ENCODE measurements around the gene ATMIN. TPM values are rescaled to one million over a fixed set of nuclear protein-coding genes. Genes with fewer than 3 reads are reported as not detected.

The ATMIN gene
- total and polyA plus RNA-seq, 2 of the 13 experiments (the other 11 are each of a cell fraction or from before 2014, with no cell fraction given) = 34.6 to 60.4 TPM

DNA sequence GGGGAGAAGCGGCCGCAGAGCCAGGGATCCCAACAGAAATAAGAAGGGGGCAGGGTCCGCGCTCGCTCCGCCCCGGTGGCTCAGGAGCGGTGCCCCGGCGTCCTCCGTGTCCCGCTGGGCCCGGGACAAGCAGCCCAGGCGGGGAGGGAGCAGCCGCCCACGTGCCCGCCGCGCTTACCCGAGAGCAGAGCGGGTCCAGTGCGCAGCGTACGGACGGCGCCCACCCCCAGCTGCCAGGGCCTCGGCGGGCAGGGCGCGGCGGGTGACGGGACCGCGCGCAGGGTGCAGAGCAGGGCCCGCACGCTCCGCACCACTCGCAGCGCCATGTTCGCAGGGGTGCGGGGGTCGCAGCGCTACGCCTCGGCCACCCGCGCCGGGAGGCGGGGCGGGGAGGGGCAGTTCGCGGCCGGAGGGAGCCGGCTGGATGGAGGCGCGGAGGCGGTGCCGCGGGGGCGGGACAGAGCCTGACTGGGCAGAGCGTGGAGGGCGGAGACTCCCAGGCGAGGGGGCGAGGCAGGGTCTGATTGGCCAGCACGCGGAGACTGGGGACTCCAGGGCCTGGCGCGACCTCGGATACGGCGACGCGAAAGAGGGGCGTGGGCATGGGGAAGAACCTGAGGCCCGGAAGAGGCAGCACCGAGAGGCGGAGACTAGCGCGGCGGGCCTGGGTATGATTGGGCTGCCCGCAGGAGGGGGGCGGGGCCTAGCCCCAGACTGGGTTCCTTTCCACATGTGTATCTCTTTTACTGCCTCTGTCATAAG is 60.5 kb downstream of the ATMIN start, which contains the start of gene GCSH (continued):
- TF ChIP-seq, protein P1, sequence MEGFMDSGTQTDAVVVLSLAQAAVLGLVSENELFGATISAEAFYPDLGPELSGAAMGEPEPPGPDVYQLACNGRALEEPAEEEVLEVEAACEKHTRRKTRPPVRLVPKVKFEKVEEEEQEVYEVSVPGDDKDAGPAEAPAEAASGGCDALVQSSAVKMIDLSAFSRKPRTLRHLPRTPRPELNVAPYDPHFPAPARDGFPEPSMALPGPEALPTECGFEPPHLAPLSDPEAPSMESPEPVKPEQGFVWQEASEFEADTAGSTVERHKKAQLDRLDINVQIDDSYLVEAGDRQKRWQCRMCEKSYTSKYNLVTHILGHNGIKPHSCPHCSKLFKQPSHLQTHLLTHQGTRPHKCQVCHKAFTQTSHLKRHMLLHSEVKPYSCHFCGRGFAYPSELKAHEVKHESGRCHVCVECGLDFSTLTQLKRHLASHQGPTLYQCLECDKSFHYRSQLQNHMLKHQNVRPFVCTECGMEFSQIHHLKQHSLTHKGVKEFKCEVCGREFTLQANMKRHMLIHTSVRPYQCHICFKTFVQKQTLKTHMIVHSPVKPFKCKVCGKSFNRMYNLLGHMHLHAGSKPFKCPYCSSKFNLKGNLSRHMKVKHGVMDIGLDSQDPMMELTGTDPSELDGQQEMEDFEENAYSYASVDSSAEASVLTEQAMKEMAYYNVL (CRISPR knock-in tag; IDR thresholded peaks at IDR 0.05; ENCODE audit: borderline replicate concordance) = no peak; the same call in 1 of the 2 replicates
- TF ChIP-seq MEIS1 (CRISPR knock-in tag; IDR thresholded peaks at IDR 0.05; ENCODE audit: borderline replicate concordance) (peak; percentile 59; the same call in 1 of the 2 replicates), ISX (CRISPR knock-in tag; conservative IDR thresholded peaks at IDR 0.05) (no peak), EZH2 (conservative IDR thresholded peaks at IDR 0.05; ENCODE audit: low read depth, low read length) (no peak), ZNF317 (CRISPR knock-in tag; IDR thresholded peaks at IDR 0.05) (no peak), HES4 (CRISPR knock-in tag; IDR thresholded peaks at IDR 0.05; ENCODE audit: borderline replicate concordance) (peak; percentile 79; the same call in 1 of the 2 replicates), ATF7 (IDR thresholded peaks at IDR 0.05) (no peak), ATF7 (CRISPR knock-in tag; IDR thresholded peaks at IDR 0.05) (peak; percentile 61; the same call in 1 of the 2 replicates), KMT2B (CRISPR knock-in tag; IDR thresholded peaks at IDR 0.05) (no peak), ZNF839 (CRISPR knock-in tag; IDR thresholded peaks at IDR 0.05; ENCODE audit: borderline replicate concordance) (no peak), ZNF121 (CRISPR knock-in tag; IDR thresholded peaks at IDR 0.05) (peak; percentile 30; the same call in 1 of the 2 replicates), MAF1 (CRISPR knock-in tag; IDR thresholded peaks at IDR 0.05; ENCODE audit: borderline replicate concordance) (no peak), FOXC1 (CRISPR knock-in tag; IDR thresholded peaks at IDR 0.05; ENCODE audit: borderline replicate concordance) (peak; percentile 91; the same call in 1 of the 2 replicates), ZNF652 (CRISPR knock-in tag; IDR thresholded peaks at IDR 0.05; ENCODE audit: borderline replicate concordance, low read depth) (no peak), ZNF564 (CRISPR knock-in tag; IDR thresholded peaks at IDR 0.05) (peak; percentile 82; the same call in 1 of the 2 replicates)
- TF ChIP-seq, protein P2, sequence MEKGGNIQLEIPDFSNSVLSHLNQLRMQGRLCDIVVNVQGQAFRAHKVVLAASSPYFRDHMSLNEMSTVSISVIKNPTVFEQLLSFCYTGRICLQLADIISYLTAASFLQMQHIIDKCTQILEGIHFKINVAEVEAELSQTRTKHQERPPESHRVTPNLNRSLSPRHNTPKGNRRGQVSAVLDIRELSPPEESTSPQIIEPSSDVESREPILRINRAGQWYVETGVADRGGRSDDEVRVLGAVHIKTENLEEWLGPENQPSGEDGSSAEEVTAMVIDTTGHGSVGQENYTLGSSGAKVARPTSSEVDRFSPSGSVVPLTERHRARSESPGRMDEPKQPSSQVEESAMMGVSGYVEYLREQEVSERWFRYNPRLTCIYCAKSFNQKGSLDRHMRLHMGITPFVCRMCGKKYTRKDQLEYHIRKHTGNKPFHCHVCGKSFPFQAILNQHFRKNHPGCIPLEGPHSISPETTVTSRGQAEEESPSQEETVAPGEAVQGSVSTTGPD (CRISPR knock-in tag; IDR thresholded peaks at IDR 0.05) = no peak
- TF ChIP-seq, protein P3, sequence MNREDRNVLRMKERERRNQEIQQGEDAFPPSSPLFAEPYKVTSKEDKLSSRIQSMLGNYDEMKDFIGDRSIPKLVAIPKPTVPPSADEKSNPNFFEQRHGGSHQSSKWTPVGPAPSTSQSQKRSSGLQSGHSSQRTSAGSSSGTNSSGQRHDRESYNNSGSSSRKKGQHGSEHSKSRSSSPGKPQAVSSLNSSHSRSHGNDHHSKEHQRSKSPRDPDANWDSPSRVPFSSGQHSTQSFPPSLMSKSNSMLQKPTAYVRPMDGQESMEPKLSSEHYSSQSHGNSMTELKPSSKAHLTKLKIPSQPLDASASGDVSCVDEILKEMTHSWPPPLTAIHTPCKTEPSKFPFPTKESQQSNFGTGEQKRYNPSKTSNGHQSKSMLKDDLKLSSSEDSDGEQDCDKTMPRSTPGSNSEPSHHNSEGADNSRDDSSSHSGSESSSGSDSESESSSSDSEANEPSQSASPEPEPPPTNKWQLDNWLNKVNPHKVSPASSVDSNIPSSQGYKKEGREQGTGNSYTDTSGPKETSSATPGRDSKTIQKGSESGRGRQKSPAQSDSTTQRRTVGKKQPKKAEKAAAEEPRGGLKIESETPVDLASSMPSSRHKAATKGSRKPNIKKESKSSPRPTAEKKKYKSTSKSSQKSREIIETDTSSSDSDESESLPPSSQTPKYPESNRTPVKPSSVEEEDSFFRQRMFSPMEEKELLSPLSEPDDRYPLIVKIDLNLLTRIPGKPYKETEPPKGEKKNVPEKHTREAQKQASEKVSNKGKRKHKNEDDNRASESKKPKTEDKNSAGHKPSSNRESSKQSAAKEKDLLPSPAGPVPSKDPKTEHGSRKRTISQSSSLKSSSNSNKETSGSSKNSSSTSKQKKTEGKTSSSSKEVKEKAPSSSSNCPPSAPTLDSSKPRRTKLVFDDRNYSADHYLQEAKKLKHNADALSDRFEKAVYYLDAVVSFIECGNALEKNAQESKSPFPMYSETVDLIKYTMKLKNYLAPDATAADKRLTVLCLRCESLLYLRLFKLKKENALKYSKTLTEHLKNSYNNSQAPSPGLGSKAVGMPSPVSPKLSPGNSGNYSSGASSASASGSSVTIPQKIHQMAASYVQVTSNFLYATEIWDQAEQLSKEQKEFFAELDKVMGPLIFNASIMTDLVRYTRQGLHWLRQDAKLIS (CRISPR knock-in tag; IDR thresholded peaks at IDR 0.05) = no peak
- TF ChIP-seq, protein P4, sequence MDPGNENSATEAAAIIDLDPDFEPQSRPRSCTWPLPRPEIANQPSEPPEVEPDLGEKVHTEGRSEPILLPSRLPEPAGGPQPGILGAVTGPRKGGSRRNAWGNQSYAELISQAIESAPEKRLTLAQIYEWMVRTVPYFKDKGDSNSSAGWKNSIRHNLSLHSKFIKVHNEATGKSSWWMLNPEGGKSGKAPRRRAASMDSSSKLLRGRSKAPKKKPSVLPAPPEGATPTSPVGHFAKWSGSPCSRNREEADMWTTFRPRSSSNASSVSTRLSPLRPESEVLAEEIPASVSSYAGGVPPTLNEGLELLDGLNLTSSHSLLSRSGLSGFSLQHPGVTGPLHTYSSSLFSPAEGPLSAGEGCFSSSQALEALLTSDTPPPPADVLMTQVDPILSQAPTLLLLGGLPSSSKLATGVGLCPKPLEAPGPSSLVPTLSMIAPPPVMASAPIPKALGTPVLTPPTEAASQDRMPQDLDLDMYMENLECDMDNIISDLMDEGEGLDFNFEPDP (CRISPR knock-in tag; conservative IDR thresholded peaks at IDR 0.05) = no peak
- TF ChIP-seq, protein P5, sequence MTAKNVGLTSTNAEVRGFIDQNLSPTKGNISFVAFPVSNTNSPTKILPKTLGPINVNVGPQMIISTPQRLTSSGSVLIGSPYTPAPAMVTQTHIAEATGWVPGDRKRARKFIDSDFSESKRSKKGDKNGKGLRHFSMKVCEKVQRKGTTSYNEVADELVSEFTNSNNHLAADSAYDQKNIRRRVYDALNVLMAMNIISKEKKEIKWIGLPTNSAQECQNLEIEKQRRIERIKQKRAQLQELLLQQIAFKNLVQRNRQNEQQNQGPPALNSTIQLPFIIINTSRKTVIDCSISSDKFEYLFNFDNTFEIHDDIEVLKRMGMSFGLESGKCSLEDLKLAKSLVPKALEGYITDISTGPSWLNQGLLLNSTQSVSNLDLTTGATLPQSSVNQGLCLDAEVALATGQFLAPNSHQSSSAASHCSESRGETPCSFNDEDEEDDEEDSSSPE (CRISPR knock-in tag; IDR thresholded peaks at IDR 0.05) = peak; percentile 80
